ENCODE results near the gene DHCR24. TPM values are rescaled to one million over a fixed set of nuclear protein-coding genes. Genes with fewer than 3 reads are reported as not detected.

The DHCR24 gene
- total RNA-seq, 4 donors from 2014 or later: 148 to 231 (median 219) TPM

DNA sequence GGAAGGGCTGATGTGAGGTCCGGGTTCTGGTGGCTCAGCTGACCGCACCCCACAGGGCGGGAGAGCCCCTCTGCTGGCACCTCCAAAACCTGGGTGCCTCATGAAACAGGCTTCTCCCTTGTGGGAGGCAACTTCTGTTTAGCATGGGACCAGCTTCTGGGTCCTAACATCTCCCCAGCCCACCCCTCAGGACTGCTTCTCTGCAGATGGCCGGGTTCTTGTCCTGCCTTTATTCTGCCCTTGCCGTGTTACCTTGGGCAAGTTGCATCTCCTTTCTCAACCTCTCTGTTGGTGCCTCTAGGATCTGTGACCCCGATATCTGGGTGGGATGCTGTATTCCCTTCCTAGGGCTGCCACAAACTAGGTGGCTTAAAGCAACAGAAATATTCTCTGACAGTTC lies 70.9 kb downstream of the DHCR24 start:
- Histone ChIP-seq H3K4me1 (no peaks in the 10 kb centered on the region), H3K36me3 (no peaks in the 10 kb centered on the region), H3K4me3 (no peak overlapping the region), H3K9me3 (no peaks in the 10 kb centered on the region), H3K27me3 (no peaks in the 10 kb centered on the region), H3K27ac (no peak overlapping the region)
- DNase-seq (ENCODE audit: low spot score in 2 of 2): no peak
- 70 to 79% methylated on average over 6 of the region's 6 CpGs for WGBS, 2 donors
- no peak for TF ChIP-seq EP300 (IDR thresholded peaks at IDR 0.05)
- TF ChIP-seq POLR2A (IDR thresholded peaks at IDR 0.05): no peak
- TF ChIP-seq, protein P1, sequence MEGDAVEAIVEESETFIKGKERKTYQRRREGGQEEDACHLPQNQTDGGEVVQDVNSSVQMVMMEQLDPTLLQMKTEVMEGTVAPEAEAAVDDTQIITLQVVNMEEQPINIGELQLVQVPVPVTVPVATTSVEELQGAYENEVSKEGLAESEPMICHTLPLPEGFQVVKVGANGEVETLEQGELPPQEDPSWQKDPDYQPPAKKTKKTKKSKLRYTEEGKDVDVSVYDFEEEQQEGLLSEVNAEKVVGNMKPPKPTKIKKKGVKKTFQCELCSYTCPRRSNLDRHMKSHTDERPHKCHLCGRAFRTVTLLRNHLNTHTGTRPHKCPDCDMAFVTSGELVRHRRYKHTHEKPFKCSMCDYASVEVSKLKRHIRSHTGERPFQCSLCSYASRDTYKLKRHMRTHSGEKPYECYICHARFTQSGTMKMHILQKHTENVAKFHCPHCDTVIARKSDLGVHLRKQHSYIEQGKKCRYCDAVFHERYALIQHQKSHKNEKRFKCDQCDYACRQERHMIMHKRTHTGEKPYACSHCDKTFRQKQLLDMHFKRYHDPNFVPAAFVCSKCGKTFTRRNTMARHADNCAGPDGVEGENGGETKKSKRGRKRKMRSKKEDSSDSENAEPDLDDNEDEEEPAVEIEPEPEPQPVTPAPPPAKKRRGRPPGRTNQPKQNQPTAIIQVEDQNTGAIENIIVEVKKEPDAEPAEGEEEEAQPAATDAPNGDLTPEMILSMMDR (IDR thresholded peaks at IDR 0.05): no peak

DNA sequence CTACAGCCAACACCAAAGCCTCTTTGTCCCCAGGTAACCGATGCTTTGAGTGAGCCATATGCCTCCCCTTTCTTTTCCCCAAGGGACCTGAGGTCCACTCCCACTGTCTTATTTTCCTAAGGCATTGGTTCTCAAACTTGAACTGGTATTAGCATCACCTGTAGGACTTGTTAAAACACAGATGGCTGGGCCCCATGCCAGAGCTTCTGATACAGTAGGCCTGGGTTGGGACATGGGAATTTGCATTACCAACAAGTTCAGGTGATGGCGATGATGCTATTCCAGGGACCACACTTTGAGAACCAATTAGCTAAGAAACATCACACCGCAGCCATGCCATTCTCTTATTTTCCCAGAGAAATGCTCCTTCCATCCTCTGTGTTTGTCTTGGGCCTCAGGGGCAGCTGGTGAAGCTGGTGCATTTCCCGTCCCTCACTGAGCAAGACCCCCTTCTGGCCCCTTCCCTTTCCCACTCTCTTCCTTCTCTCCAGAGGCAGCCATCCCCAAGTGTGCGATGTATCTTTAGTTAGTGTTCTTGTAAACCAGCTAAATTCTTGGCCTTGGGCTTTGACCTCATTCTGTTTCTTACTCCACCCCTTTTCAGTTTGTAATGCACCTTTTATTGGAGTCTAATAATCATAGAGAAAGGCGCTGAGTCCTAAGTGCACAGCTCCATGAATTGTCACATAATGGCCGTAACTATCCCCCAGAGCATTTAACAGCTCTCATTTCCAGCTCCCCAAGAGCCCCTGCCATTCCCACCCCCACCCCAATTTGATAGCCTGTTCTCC lies 71.7 kb downstream of the DHCR24 start:
- no peak for DNase-seq (ENCODE audit: low spot score in 2 of 2)
- 76 to 77% methylated on average over 7 of the region's 7 CpGs for WGBS, 2 donors
- Histone ChIP-seq H3K4me1 (no peaks in the 10 kb centered on the region), H3K36me3 (no peaks in the 10 kb centered on the region), H3K9me3 (no peaks in the 10 kb centered on the region), H3K27me3 (no peaks in the 10 kb centered on the region), H3K27ac (peak overlapping the region in 1 of 4 donors; percentile 40), H3K4me3 (no peak overlapping the region)
- no peak for TF ChIP-seq POLR2A (IDR thresholded peaks at IDR 0.05)
- TF ChIP-seq, protein P1 (IDR thresholded peaks at IDR 0.05): no peak
- no peak for TF ChIP-seq EP300 (IDR thresholded peaks at IDR 0.05)

DNA sequence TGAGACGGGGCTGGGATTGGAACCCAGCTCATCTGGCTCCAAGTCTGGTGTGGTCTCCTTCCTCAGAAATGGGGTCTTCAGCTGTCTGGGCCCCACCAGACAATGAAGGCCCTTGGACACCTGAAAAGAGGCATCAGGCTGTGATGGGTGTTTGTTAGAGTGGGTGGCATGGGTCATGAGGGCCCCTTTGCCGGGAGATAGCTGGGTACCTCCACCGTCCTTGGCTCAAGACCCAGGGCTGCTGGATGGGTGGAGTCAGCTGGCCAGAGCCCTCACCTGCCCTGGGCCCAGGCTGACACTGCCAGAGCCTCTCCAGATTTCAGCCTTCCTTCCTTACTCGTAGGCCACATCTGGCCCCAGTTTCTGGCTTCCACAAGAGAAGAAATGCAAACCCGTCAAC lies 72.4 kb downstream of the DHCR24 start:
- Histone ChIP-seq H3K4me1 (no peaks in the 10 kb centered on the region), H3K4me3 (no peak overlapping the region), H3K27me3 (no peaks in the 10 kb centered on the region), H3K9me3 (no peaks in the 10 kb centered on the region), H3K27ac (peak overlapping the region in 1 of 4 donors; percentile 40), H3K36me3 (no peaks in the 10 kb centered on the region)
- TF ChIP-seq EP300 (IDR thresholded peaks at IDR 0.05): no peak
- TF ChIP-seq, protein P1 (IDR thresholded peaks at IDR 0.05): no peak
- TF ChIP-seq POLR2A (IDR thresholded peaks at IDR 0.05): no peak
- 80 to 90% methylated on average over 3 to 5 of the region's 5 CpGs for WGBS, 2 donors
- DNase-seq (ENCODE audit: low spot score in 2 of 2): no peak

DNA sequence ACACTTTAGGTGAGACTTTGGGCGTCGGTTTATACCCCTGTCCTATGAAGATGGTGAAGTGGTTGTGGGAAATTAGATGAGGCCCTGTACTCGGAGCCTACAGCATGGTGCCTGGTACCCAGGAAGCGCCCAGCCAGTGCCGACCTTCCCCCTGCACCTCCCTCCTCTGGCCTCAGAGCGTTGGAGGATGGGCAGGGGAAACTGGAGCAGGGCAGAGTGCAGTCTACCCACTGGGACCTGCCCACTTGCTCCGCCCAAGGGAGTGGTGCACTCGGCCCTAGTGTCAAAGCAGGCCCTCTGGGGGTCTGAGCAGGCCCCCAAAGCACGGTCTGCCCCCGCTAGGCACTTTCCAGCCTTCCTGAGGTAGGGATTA lies 72.9 kb downstream of the DHCR24 start:
- no peak overlapping the region for H3K4me3 ChIP-seq
- H3K27ac ChIP-seq: peak overlapping the region in 1 of 4 donors; percentile 40
- H3K36me3 ChIP-seq: no peaks in the 10 kb centered on the region
- no peaks in the 10 kb centered on the region for H3K27me3 ChIP-seq
- WGBS, 2 donors: 74 to 78% methylated on average over 8 to 10 of the region's 10 CpGs
- no peak for TF ChIP-seq POLR2A (IDR thresholded peaks at IDR 0.05)
- TF ChIP-seq, protein P1 (IDR thresholded peaks at IDR 0.05): no peak
- TF ChIP-seq EP300 (IDR thresholded peaks at IDR 0.05): no peak
- DNase-seq (ENCODE audit: low spot score in 2 of 2): no peak
- no peaks in the 10 kb centered on the region for H3K9me3 ChIP-seq
- no peaks in the 10 kb centered on the region for H3K4me1 ChIP-seq

DNA sequence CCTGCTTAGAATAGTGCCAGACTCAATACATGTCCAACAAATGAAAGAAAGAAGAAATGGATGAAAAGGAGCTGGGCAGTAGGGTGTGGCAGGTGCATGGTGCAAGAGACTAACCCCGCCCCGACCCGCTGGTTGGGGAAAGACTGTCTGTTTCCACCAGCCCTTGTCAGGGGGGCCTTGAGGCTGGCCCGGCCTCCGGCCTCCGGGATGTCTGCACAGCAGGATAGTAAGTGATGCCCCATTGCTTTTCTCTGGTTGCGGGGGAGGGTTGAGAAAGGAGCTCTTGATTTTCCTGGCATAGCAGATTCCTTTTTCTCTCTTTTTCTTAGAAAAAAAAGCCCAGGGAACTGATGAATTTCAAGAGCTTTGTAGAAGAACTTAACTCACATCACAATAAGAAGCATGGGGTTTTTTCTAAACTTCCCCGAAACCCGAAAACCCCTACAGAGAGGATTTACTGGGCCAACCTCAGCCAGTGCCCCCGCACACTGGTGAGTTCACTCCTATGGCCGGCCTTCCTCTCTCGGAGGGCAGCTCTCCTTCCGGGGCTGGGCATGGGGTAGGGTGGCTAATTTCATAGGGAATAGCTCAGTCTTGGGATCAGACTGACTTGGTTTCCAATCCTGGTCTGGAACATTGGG lies 73.4 kb downstream of the DHCR24 start:
- H3K4me3 ChIP-seq: no peak overlapping the region
- H3K27ac ChIP-seq: no peak overlapping the region
- H3K4me1 ChIP-seq: no peaks in the 10 kb centered on the region
- H3K9me3 ChIP-seq: no peaks in the 10 kb centered on the region
- H3K36me3 ChIP-seq: no peaks in the 10 kb centered on the region
- DNase-seq (ENCODE audit: low spot score in 2 of 2): no peak
- H3K27me3 ChIP-seq: no peaks in the 10 kb centered on the region
- 58 to 63% methylated on average over 13 of the region's 13 CpGs for WGBS, 2 donors
- TF ChIP-seq EP300 (IDR thresholded peaks at IDR 0.05) (no peak), POLR2A (IDR thresholded peaks at IDR 0.05) (no peak)
- TF ChIP-seq, protein P1 (IDR thresholded peaks at IDR 0.05): no peak
